ENCODE results near the gene ZFP28.

Gene ZFP28

DNA sequence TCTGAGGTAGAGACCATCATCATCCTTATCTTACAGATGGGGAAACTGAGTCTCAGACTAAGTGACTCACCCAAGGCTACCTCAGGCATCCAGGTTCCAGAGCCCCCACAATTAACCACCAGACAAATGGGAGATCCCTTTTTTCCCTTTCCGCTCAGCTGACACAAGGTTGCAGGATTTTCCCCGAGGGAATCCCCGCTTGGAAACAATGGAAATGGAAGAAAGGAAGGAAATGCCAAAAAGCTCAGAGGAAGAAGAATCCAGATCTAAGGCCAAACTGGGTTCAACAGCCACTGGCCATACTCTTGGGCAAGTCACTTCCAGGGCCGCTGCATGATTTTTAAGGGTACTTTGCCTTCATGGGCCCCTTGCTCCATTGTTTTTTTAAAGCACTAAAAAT lies 57.9 kb downstream of the ZFP28 start:
- no peak for DNase-seq

GRCh38 chr19:56597696-56598095 lies 58.9 kb downstream of the ZFP28 start:
- DNase-seq, result no peak

- DNase-seq, result no peak
Observed at GRCh38 chr19:56601375-56601774, 62.6 kb downstream of the ZFP28 start.

DNA sequence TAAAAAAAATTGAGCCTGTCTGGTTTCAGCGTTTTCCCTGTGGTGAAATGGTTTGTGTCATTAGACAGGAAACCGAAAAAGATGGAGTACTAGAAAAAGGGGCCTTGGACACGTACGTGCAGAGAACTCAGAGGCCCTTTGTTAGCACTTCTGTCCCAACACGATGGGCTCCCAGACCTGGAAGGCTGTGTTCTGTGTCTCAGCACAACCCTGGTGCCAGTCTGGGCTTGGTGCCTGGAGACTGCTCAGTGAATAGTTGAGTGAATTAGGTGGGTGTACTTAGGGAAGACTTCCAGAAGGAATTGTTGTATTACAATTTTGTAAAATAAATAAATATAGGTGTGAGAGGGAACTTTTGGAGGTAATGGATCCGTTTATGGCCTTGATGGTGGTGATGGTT lies 65.1 kb downstream of the ZFP28 start:
- DNase-seq, result no peak
